Measurements from ENCODE around the gene TRIM68.

DNA sequence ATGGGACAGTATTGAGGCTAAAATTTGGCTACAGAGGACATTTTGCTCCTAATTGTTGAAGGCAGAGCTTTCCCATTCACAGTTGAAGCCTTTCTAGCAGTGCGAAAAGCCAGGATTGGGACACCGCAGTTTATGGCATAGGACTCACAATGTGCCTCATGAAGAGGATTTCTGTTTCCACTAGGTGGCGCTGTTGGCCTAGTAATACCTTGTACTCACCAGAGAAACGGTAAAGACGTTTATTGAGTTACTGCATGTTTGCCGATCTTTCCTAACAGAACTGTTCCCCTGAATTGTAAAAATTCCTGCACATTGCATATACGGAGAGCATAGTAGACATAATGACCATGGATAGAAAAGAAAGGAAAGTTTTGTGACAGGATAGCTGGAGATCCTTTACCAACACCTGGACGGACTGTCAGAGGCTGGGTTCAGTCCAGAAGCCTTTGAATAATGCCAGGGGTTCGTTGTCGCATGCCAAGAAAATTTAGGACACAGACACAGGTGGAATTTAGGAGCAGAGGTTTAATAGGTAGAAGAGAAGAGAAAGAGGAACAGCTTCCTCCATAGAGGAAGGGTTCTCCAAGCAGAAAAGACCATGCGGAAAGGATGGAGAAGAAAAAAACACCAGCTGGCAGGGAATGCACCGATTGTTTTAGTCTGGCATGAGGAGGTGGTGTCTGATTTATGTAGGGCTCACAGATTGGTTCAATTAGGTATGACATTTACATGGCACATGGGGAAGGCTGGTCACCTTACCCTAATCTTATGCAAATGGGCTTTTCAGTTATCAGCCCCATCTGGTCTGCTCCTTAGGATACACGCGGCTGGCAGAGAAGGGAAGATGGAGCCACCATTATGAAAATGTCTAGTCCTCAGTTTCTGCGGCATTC, 18.4 kb upstream of the TRIM68 start:
- TF ChIP-seq, protein P1, sequence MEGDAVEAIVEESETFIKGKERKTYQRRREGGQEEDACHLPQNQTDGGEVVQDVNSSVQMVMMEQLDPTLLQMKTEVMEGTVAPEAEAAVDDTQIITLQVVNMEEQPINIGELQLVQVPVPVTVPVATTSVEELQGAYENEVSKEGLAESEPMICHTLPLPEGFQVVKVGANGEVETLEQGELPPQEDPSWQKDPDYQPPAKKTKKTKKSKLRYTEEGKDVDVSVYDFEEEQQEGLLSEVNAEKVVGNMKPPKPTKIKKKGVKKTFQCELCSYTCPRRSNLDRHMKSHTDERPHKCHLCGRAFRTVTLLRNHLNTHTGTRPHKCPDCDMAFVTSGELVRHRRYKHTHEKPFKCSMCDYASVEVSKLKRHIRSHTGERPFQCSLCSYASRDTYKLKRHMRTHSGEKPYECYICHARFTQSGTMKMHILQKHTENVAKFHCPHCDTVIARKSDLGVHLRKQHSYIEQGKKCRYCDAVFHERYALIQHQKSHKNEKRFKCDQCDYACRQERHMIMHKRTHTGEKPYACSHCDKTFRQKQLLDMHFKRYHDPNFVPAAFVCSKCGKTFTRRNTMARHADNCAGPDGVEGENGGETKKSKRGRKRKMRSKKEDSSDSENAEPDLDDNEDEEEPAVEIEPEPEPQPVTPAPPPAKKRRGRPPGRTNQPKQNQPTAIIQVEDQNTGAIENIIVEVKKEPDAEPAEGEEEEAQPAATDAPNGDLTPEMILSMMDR (conservative IDR thresholded peaks at IDR 0.05; ENCODE audit: low read length) = peak; percentile 87
- no peak for TF ChIP-seq EZH2phosphoT487 (IDR thresholded peaks at IDR 0.05; ENCODE audit: borderline replicate concordance, low read depth, low read length)

Data from OCI-LY7 (cell line).